Mesenteric fat pad (tissue), 1 donor: ENCODE measurements around the gene RAD23A. TPM values are rescaled to one million over a fixed set of nuclear protein-coding genes. Genes with fewer than 3 reads are reported as not detected.

Experiments used
- DNase-seq: peaks from one replicate; pipeline ENCODE4 v3.0.0-alpha.2; 2020; ENCODE audit warnings: low spot score
- microRNA-seq: library from miRNA; unstranded; fragments of <30 nt; microRNA quantifications from one replicate; pipeline ENCODE4 v1.2.0, GENCODE V29; 2020; ENCODE audit warnings: borderline number of aligned reads
- total RNA-seq: library from RNA; stranded (reverse); fragmentation: NEBNext Ultra II Directional; extraction: Animal tissue kit (Norgen Biotek cat#: 25700); gene quantifications from one replicate; pipeline ENCODE4 v1.2.1, GENCODE V29; 2021
- donor health status: DM: yes; HTN: yes; CAD: no.

The RAD23A gene
- total RNA-seq, 1 donor from 2014 or later = 143 TPM

DNA sequence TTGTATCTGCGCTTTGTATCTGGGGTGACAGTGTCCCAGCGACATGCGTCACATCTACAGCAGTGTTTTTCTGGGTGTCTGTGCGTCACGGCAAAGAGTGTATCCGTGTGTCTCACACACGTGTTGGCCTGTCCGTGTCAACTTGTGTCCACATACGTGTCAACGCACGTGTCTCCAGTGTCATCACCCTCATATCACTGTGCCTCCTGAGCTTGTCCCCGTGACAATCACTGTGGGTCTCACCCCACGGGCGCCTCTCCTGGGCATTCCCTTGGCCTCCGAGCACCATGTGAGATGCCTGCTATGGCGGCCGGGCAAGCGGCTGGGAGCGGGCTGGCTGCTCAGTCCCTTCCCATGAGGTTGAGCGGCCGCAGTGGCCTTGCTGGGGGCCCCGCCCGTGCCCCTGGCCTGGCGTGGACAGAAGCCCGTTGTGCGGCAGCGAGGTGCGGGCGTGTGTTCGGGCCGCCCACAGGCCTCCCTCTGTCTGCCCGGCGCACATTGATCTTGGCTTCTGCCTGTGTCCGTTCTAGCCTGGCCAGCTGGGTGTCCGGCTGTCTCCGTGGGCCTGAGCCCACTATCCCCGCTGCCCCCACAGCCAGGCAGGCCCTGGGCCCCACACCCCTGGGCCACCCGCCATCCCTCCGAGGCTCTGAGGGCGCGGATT, 56.0 kb downstream of the RAD23A start:
- DNase-seq = no peak

DNA sequence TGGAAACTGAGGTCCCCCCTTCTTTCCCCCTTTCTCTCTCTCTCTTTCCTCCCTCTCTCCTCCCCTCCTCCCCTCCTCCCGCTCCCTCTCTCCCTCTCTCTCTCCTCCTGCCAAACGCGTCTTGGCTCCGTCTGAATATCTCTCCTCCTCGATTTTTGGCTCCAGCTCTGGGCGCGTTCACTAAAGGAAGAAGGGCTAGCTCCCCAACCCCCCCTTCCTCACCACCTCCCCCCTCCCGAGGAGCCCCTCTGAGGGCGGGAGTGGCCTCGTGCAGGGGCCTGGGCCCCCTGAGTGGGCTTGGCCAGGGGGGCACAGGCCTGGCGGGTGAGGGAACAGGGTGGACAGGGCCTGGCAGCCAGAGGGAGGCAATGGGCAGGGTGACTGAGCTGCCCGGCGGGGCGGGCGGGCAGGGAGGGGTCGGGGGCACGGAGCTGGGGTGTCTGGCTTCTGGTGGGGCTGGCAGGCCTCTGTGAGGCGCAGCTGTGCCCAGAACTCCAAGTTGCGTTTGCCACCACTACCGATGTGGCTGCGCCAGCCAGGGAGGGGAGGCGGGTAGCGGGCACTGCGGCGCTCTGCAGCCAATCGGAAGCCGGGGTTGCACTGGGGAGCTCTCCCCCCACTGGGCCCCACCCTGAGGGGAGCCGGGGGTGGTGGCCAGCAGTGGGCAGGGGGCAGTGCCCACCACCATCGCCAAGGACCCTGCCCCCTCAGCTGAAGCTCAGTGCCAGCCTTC, 56.7 kb downstream of the RAD23A start:
- DNase-seq = no peak

DNA sequence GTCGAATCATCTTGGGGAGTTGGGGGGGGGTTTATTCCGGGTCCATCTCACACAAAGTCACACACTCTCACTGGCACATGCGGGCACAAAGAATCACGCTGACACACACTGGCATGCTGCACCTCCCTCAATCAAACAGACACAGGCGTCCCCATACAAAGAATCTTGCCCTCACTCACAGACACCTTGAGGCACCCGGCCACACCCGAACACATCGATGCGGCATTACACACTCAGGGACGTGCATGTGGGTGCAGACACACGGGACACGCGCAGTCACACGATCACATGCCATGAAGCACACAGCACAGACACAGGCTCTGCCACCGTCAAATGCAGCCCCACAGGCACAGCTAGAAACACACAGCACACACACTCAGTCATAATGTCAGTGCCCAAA, 57.4 kb downstream of the RAD23A start:
- DNase-seq = no peak

Small RNA genes lying within 50 kb of the gene (microRNA-seq; reads per million reads assigned to microRNA genes)
- gene MIR5695 (not detected), gene MIR6515 (not detected)

Other genes starting within 250 kb of the RAD23A start
- 4.4 TPM for gene FBXW9, start 249.2 kb upstream of the RAD23A start, total RNA-seq
- 79.4 TPM for gene TNPO2, start 221.9 kb upstream of the RAD23A start, total RNA-seq
- gene TRIR, start 211.2 kb upstream of the RAD23A start, total RNA-seq = 139 TPM
- 57.6 TPM for gene GET3, start 208.4 kb upstream of the RAD23A start, total RNA-seq
- not detected for gene BEST2, start 194.1 kb upstream of the RAD23A start, total RNA-seq
- gene HOOK2, start 170.3 kb upstream of the RAD23A start, total RNA-seq = 57.7 TPM
- 800 TPM for gene JUNB, start 154.4 kb upstream of the RAD23A start, total RNA-seq
- 238 TPM for gene PRDX2, start 144.1 kb upstream of the RAD23A start, total RNA-seq
- 2.1 TPM for gene THSD8, start 143.8 kb upstream of the RAD23A start, total RNA-seq
- gene RNASEH2A, start 139.3 kb upstream of the RAD23A start, total RNA-seq = 2.7 TPM
- not detected for gene RTBDN, start 111.3 kb upstream of the RAD23A start, total RNA-seq
- 0.90 TPM for gene MAST1, start 107.3 kb upstream of the RAD23A start, total RNA-seq
- gene DNASE2, start 64.4 kb upstream of the RAD23A start, total RNA-seq = 28.9 TPM
- not detected for gene KLF1, start 58.7 kb upstream of the RAD23A start, total RNA-seq
- gene GCDH, start 54.7 kb upstream of the RAD23A start, total RNA-seq = 23.3 TPM
- gene SYCE2, start 26.6 kb upstream of the RAD23A start, total RNA-seq = not detected
- 51.6 TPM for gene FARSA, start 12.2 kb upstream of the RAD23A start, total RNA-seq
- 877 TPM for gene CALR, start 7.3 kb upstream of the RAD23A start, total RNA-seq
- gene GADD45GIP1, start 11.4 kb downstream of the RAD23A start, total RNA-seq = 19.8 TPM
- not detected for gene DAND5, start 23.7 kb downstream of the RAD23A start, total RNA-seq
- 166 TPM for gene NFIX, start 49.6 kb downstream of the RAD23A start, total RNA-seq
- gene LYL1, start 157.0 kb downstream of the RAD23A start, total RNA-seq = 11.5 TPM
- gene TRMT1, start 170.9 kb downstream of the RAD23A start, total RNA-seq = 33.2 TPM
- 45.2 TPM for gene NACC1, start 172.4 kb downstream of the RAD23A start, total RNA-seq
- gene STX10, start 204.5 kb downstream of the RAD23A start, total RNA-seq = 45.4 TPM
- 229 TPM for gene IER2, start 204.5 kb downstream of the RAD23A start, total RNA-seq